HEK293 (cell line): ENCODE data around the gene CTDNEP1.

Experiments
- CTCF ChIA-PET: fragments of 350-600 bp; formaldehyde crosslinking; extraction: SDS; loops from one replicate; lab custom pipeline; 2021; ENCODE audit warnings: antibody characterized with exemption; lab: Yijun Ruan, JAX
- POLR2A ChIA-PET: fragments of 300-600 bp; formaldehyde crosslinking; extraction: SDS; loops from one replicate; lab custom pipeline; 2020; ENCODE audit warnings: antibody characterized with exemption, inconsistent platforms; lab: Yijun Ruan, JAX
- H3K27ac ChIP-seq: fragments of 200-500 bp; sonication (Bioruptor generic); 2 replicates; pipeline ENCODE4 v1.5.1; 2014; ENCODE audit warnings: low read depth, low read length, control low read depth, inconsistent platforms; ENCODE audit errors: extremely low read depth
- H3K36me3 ChIP-seq, 2 experiments: fragments of 200-500 bp in 1 of 2; sonication (Bioruptor generic) in 1 of 2; 1 replicate in 1 of 2; 2 replicates in 1 of 2; pipeline ENCODE4 v1.5.1; 2014 to 2017; ENCODE audit warnings: inconsistent platforms in 2 of 2, low read length in 2 of 2; ENCODE audit not compliant: control insufficient read depth in 2 of 2, insufficient read depth in 1 of 2
- H3K4me1 ChIP-seq: fragments of 200-500 bp; sonication (Bioruptor generic); 2 replicates; pipeline ENCODE4 v1.5.1; 2014; ENCODE audit warnings: mild to moderate bottlenecking, low read length, inconsistent platforms; ENCODE audit not compliant: control insufficient read depth, insufficient read depth
- H3K4me3 ChIP-seq: 2 replicates; pipeline ENCODE4 v1.5.1; 2011; ENCODE audit warnings: low read depth, mild to moderate bottlenecking, control low read depth, low read length, moderate library complexity
- H3K9me3 ChIP-seq: fragments of 200-500 bp; sonication (Bioruptor generic); 2 replicates; pipeline ENCODE4 v1.5.1; 2014; ENCODE audit warnings: low read depth, low read length, inconsistent platforms; ENCODE audit not compliant: control insufficient read depth, insufficient read depth
- KLF17 ChIP-seq: fragments of 450-650 bp; formaldehyde crosslinking; IDR thresholded peaks from 2 replicates; pipeline ENCODE4 v1.5.1; 2016; ENCODE audit warnings: missing biosample characterization, missing genetic modification characterization
- SALL2 ChIP-seq: fragments of 450-650 bp; formaldehyde crosslinking; IDR thresholded peaks from 2 replicates; pipeline ENCODE4 v1.5.0; 2017; ENCODE audit warnings: missing biosample characterization, mild to moderate bottlenecking, missing genetic modification characterization, borderline replicate concordance
- SCRT2 ChIP-seq: fragments of 450-650 bp; formaldehyde crosslinking; IDR thresholded peaks from 2 replicates; pipeline ENCODE4 v1.5.1; 2016; ENCODE audit warnings: missing biosample characterization, missing genetic modification characterization
- ZBTB49 ChIP-seq: fragments of 450-650 bp; formaldehyde crosslinking; IDR thresholded peaks from 2 replicates; pipeline ENCODE4 v1.5.1; 2016; ENCODE audit warnings: missing biosample characterization, missing genetic modification characterization, low read depth
- ZBTB6 ChIP-seq: fragments of 450-650 bp; formaldehyde crosslinking; IDR thresholded peaks from 2 replicates; pipeline ENCODE4 v1.5.1; 2017; ENCODE audit warnings: missing biosample characterization, missing genetic modification characterization
- ZNF324 ChIP-seq: fragments of 450-650 bp; formaldehyde crosslinking; IDR thresholded peaks from 2 replicates; pipeline ENCODE4 v1.5.1; 2016; ENCODE audit warnings: missing biosample characterization, missing genetic modification characterization
- ZNF433 ChIP-seq: fragments of 450-650 bp; formaldehyde crosslinking; IDR thresholded peaks from 2 replicates; pipeline ENCODE4 v1.5.1; 2016; ENCODE audit warnings: missing biosample characterization, missing genetic modification characterization, low read depth
- ZNF610 ChIP-seq: fragments of 450-650 bp; formaldehyde crosslinking; IDR thresholded peaks from 2 replicates; pipeline ENCODE4 v1.5.1; 2016; ENCODE audit warnings: missing biosample characterization, missing genetic modification characterization, borderline replicate concordance
- ZNF645 ChIP-seq: fragments of 450-650 bp; formaldehyde crosslinking; IDR thresholded peaks from 2 replicates; pipeline ENCODE4; 2016; ENCODE audit warnings: missing biosample characterization, missing genetic modification characterization
- ZNF670 ChIP-seq: fragments of 450-650 bp; formaldehyde crosslinking; IDR thresholded peaks from 2 replicates; pipeline ENCODE4 v1.5.1; 2016; ENCODE audit warnings: missing biosample characterization, missing genetic modification characterization, low read depth
- ZSCAN5A ChIP-seq: fragments of 450-650 bp; formaldehyde crosslinking; IDR thresholded peaks from 2 replicates; pipeline ENCODE4 v1.5.1; 2016; ENCODE audit warnings: missing biosample characterization, missing genetic modification characterization

The CTDNEP1 gene

GRCh38 chr17:7292729-7293128 is 41.2 kb upstream of the CTDNEP1 start:
- ChIA-PET CTCF (interaction anchor here (0.9 to 3.8 kb wide), 3 partner anchors 12 to 247 kb away, joined by 8 to 33 read pairs (median 13); partner anchors contain the start of gene SLC2A4), POLR2A (interaction anchor here (1.1 to 2.3 kb wide), 4 partner anchors 12 to 72 kb away, joined by 3 to 6 read pairs (median 4); partner anchors contain the start of genes CTDNEP1, GABARAP and SLC2A4)
- Histone ChIP-seq H3K4me3 (no peak overlapping the region), H3K27ac (no peak overlapping the region), H3K36me3 (no peaks in the 10 kb centered on the region), H3K4me1 (peaks cover 6% of the 10 kb centered on the region; the same call in 1 of the 2 replicates), H3K9me3 (no peaks in the 10 kb centered on the region)
- TF ChIP-seq ZNF433 = no peak
- TF ChIP-seq SCRT2 = peak; percentile 47; the same call in 1 of the 2 replicates

GRCh38 chr17:7292194-7292593 is 40.7 kb upstream of the CTDNEP1 start:
- no peak for TF ChIP-seq ZNF670
- TF ChIP-seq ZNF610 (tag by site-specific recombination) = no peak
- no peak for TF ChIP-seq ZBTB49 (tag by site-specific recombination)
- no peak for TF ChIP-seq ZNF645 (tag by site-specific recombination)
- TF ChIP-seq KLF17 = no peak
- Histone ChIP-seq H3K4me3 (no peak overlapping the region), H3K9me3 (no peaks in the 10 kb centered on the region), H3K36me3 (no peaks in the 10 kb centered on the region), H3K27ac (no peak overlapping the region), H3K4me1 (peaks cover 6% of the 10 kb centered on the region; the same call in 1 of the 2 replicates)
- ChIA-PET POLR2A (interaction anchor here (1.1 to 2.3 kb wide), 3 partner anchors 11 to 71 kb away, joined by 3 to 6 read pairs (median 5); partner anchors contain the start of genes CTDNEP1 and SLC2A4), CTCF (interaction anchor here (1.1 to 3.8 kb wide), 3 partner anchors 11 to 246 kb away, joined by 3 to 33 read pairs (median 13); partner anchors contain the start of gene SLC2A4)

GRCh38 chr17:7290685-7291084 is 39.2 kb upstream of the CTDNEP1 start:
- Histone ChIP-seq H3K4me3 (no peak overlapping the region), H3K27ac (no peak overlapping the region), H3K9me3 (no peaks in the 10 kb centered on the region), H3K36me3 (no peaks in the 10 kb centered on the region), H3K4me1 (peaks cover 3% of the 10 kb centered on the region; the same call in 1 of the 2 replicates)
- TF ChIP-seq SALL2 (no peak), ZBTB6 (tag by site-specific recombination) (no peak), ZNF324 (tag by site-specific recombination) (no peak), ZSCAN5A (no peak)
- ChIA-PET CTCF (interaction anchor here (1.0 to 3.8 kb wide), 3 partner anchors 10 to 245 kb away, joined by 4 to 33 read pairs (median 13); partner anchors contain the start of gene SLC2A4), POLR2A (interaction anchor here (0.5 to 2.0 kb wide), 3 partner anchors 9 to 70 kb away, joined by 4 to 5 read pairs (median 5); partner anchors contain the start of gene SLC2A4)
